ENCODE measurements around the gene PDIA2.

The PDIA2 gene

DNA sequence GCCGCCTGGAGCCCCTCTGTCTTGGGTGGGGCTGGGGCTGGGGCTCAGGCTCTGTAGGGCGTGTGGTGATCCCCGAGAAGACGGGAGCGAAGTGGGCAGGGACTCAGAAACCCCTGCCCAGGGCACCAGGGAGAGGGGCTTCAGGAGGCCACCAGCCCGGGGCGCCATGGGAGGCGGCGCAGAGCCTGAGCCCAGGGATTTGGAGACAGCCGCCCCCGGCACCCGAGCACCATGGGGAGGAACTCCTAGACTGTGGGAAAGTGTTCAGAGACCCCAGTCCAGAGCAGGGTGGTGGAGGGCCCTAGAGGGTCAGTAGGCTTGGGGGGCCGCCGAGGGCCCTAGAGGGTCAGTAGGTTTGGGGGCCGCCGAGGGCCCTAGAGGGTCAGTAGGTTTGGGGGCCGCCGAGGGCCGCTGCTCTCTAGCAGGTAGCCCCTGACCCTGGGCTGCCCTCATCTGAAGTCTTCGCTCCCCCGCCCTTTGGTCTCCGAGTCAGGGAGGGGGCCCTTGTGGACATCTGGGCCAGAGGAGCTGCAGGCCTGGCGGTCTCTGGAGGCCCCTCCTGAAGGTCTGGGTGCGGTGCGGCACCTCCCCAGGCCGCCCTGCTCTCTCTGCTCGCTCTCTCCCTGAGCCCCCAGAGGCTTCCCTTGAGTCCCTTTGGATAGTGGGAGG is 1.8 kb upstream of the PDIA2 start:
- DNase-seq: no peak

- DNase-seq: no peak
These were observed 1.2 kb upstream of the PDIA2 start for GRCh38 chr16:281660-282255.

- no peak for DNase-seq
These were observed 473 bp upstream of the PDIA2 start for GRCh38 chr16:282491-282890.

DNA sequence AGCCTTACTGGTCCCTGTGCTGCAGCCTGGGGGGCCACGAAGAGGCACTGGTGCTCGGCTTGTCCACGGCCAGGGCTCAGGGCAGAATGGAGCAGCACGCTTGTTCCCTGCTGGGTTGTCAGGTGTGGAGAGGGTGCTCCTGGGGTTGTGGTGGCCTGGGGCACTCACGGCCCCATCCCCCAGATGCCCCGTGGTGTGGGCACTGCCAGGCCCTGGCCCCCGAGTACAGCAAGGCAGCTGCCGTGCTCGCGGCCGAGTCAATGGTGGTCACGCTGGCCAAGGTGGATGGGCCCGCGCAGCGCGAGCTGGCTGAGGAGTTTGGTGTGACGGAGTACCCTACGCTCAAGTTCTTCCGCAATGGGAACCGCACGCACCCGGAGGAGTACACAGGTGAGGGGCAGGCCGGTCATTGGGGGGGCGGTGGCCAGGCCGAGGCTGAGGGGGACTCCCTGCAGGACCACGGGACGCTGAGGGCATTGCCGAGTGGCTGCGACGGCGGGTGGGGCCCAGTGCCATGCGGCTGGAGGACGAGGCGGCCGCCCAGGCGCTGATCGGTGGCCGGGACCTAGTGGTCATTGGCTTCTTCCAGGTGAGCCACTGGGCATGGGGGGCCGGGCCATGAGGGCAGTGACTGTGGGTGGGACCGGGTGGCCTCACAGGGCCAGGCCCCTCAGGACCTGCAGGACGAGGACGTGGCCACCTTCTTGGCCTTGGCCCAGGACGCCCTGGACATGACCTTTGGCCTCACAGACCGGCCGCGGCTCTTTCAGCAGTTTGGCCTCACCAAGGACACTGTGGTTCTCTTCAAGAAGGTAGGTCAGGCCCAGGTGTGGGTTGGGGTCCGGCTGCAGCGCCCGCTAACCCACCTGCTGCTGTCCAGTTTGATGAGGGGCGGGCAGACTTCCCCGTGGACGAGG is 1.5 kb downstream of the PDIA2 start:
- no peak for DNase-seq

- DNase-seq: no peak
These were observed 2.4 kb downstream of the PDIA2 start for GRCh38 chr16:285146-286055.

GRCh38 chr16:286491-287297 is 3.7 kb downstream of the PDIA2 start:
- DNase-seq: no peak

GRCh38 chr16:287298-287811 is 4.4 kb downstream of the PDIA2 start:
- no peak for DNase-seq

- DNase-seq: no peak
These were observed 5.3 kb downstream of the PDIA2 start for GRCh38 chr16:287981-288920.

DNA sequence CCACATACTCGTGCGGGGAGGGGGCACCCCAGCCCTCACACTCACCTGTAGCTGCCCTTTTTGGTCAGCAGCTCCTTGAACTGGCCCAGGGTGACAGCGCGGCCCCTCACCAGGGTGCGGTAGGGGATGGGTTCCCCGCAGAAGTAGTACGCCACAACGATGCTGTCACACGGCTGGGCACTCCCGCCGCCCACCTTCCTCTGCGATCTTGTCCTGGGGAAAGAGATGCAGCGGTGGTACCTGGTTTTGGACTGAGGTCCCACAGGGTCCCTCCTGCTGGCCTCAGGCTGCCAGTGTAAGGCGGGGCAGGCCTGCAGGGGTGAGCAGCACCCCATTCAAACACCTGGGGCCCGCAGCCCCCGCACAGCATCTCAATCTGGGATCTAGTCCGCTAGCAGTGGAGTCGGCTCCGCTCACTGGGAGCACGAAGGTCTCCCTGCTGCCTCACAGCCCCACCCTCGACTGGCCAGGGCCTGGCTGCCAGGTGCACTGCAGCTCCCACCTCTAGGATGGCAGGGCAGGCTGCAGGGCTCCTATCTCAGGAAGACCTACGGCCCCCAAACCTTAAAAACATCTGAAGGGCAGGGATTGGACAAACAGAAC is 6.5 kb downstream of the PDIA2 start:
- no peak for DNase-seq

DNA sequence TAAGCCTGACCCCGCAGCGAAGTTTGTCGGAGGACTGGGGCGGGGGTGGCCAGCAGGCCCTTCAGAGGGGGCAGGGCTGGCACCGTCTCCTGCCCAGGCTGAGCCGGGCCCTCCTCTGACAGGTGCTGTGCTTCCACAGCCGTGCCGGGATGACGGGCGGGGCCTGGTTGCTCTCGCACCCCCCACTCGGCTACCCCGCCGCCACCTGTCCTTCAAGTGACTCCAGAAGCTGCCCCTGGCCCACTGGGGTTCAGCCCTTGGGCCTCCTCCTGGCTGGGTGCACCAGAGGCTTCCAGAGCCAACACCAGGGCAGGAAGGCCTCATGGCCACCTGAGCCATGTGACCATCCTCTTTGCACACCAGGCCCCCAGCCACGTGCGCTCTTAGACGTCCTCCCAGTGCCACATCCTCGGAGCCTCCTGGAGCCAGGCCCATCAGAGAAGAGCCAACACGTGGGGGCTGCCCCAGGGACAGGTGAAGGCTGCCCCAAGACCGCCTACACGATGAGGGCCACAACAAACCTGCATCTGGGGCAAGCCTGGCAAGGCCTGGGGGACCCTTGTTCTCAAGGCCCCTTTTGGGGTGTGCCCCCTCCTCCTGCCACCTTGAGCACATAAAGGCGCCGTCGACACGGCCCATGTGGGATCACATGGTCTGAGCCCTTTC is 7.2 kb downstream of the PDIA2 start:
- DNase-seq: no peak

- DNase-seq: no peak
These were observed 7.9 kb downstream of the PDIA2 start for GRCh38 chr16:290681-291405.

DNA sequence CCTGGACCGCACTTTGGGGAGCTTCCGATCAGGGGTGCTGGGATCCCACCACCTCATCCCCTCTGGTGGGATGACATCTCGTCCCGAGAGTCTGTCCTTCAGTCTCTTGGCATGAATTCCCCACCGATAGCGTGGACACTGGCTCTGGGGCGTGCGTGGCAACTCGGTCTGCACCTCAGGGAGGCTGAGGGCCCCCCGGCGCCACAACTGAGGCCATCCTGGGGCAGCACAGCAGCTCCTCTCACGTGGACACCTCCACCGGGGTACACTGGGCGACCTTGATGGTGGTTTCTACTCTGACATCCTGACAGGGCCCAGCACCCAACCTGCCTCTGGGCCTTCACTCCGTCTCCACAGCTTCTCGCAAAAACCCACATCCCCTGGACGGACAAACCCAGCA is 8.6 kb downstream of the PDIA2 start:
- no peak for DNase-seq

DNA sequence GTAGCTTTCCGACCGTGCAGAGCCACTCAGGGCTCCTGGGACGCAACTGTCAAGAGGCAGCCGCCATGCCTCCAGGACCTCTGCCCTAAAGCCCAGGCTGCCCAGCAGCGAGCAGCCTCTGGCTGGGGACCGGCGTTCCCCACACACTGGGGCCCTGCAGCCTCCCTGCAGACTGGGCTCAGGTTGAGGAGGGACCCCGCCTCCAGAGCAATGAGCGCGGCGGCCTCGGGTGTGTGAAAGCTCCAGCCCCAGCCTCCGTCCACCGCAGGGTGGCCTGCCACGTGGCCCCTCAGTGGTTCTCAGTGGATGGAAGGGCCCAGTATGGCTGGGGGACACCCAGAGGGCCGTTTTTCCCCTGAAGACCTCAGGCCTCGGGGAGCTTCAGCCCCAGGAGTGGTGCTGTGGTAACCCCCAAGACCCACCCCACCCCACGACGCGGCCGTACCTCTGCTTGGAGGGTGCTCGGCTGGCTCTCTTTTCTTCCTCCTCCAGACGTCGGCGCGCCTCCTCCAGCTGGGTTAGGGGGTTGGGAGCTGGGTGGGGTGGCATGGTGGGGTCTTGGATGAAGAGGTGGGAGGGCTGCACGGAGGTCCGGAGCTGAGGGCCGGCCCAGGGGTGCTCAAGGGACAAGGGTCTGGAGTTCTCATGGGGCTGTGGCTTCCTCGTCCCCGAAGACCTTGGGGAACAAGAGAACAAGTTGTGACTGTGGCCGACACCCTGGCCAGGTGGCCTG is 10.2 kb downstream of the PDIA2 start:
- no peak for DNase-seq

DNA sequence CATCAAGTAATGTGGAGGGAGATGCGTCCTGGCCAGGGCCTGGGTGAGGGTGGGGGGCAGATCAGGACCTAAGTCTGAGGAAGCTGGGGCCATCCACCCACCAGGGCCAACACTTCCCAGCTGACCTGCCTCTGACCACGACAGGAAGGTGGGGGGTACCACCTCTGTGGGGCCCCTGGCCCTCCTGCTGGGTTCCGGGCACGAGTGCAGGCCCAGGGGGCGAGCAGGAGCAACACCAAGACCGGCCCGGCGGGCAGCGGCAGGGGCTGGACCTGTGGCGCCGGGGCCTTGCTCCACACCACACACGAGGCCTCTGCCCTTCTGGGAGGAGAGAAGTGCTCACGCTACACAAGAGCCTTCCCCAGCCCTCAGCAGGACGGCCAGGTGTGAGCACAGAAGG is 13.3 kb downstream of the PDIA2 start:
- DNase-seq: no peak

GRCh38 chr16:296806-297510 is 14.0 kb downstream of the PDIA2 start:
- DNase-seq: no peak

- no peak for DNase-seq
These were observed 14.9 kb downstream of the PDIA2 start for GRCh38 chr16:297832-298231.

DNA sequence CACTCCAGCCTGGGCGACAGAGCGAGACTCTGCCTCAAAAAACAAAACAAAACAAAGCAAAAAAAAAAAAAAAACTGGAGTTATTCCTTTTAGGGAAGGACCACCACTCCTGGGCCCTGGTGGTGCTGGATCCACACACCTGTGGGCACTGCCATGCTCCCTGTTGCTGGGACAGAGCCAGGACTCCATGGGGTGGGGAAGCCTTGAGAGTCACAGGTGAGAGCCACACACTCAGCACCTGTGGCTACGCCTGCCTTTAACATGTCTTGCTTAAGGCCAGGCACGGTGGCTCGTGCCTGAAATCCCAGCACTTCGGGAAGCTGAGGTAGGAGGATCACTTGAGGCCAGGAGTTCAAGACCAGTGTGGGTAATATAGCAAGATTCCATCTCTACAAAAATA is 18.3 kb downstream of the PDIA2 start:
- DNase-seq: no peak

Data from NCI-H2227 treated with DMSO at 0.1 percent for 48 hours (cell line).